PC-3 (cell line): ENCODE data around the gene GNRH2. TPM values are rescaled to one million over a fixed set of nuclear protein-coding genes. Genes with fewer than 3 reads are reported as not detected.

Source experiments
- ATAC-seq: fragments of 200-7000 bp; cut with Tn5 transposase; 2 replicates; pipeline ENCODE4 v1.9.1; 2020; ENCODE audit warnings: mild to moderate bottlenecking, moderate library complexity
- BruUV-seq: library from RNA; stranded (reverse); fragments of 400-500 nt; replicated peaks from 2 replicates; lab custom pipeline; 2021; lab: Mats Ljungman, UMichigan
- CTCF ChIA-PET: fragments of 300-600 bp; sonication (Branson Sonifier 250); formaldehyde crosslinking; loops from one replicate; lab custom pipeline; 2022; ENCODE audit warnings: antibody characterized with exemption; lab: Charles Lee
- POLR2A ChIA-PET: fragments of 300-600 bp; sonication (Branson Sonifier 250); formaldehyde crosslinking; loops from one replicate; lab custom pipeline; 2022; ENCODE audit warnings: antibody characterized with exemption; ENCODE audit not compliant: unreplicated experiment; lab: Charles Lee
- DNase-seq: peaks from one replicate; pipeline ENCODE4 v3.0.0-alpha.2; 2015
- H2AFZ ChIP-seq: fragments of 300-600 bp; sonication (generic); 2 replicates; pipeline ENCODE4 v1.6.0; 2016; ENCODE audit warnings: antibody characterized with exemption, low read length
- H3F3A ChIP-seq: fragments of 300-600 bp; sonication (generic); one replicate; pipeline ENCODE4 v1.6.0; 2017; ENCODE audit warnings: antibody characterized with exemption, low read length, control low read depth, mild to moderate bottlenecking; ENCODE audit not compliant: unreplicated experiment
- H3K27ac ChIP-seq: fragments of 300-600 bp; sonication (generic); 2 replicates; pipeline ENCODE4 v1.5.1; 2016; ENCODE audit warnings: mild to moderate bottlenecking, low read length
- H3K27me3 ChIP-seq: fragments of 300-600 bp; sonication (generic); 2 replicates; pipeline ENCODE4 v1.6.1; 2016; ENCODE audit warnings: low read length, mixed read lengths
- H3K36me3 ChIP-seq: fragments of 300-600 bp; sonication (generic); 2 replicates; pipeline ENCODE4 v1.6.1; 2016; ENCODE audit warnings: low read depth, mixed run types, low read length, mixed read lengths
- H3K4me1 ChIP-seq: fragments of 300-600 bp; sonication (generic); 2 replicates; pipeline ENCODE4 v1.5.1; 2016; ENCODE audit warnings: low read length; ENCODE audit not compliant: insufficient read depth
- H3K4me2 ChIP-seq: fragments of 300-600 bp; sonication (generic); 2 replicates; pipeline ENCODE4 v1.6.0; 2016; ENCODE audit warnings: low read length
- H3K4me3 ChIP-seq: fragments of 300-600 bp; sonication (generic); 2 replicates; pipeline ENCODE4 v1.5.1; 2016; ENCODE audit warnings: mild to moderate bottlenecking, low read length, mixed read lengths
- H3K79me2 ChIP-seq: fragments of 300-600 bp; sonication (generic); 2 replicates; pipeline ENCODE4 v1.6.1; 2017; ENCODE audit warnings: low read length, mixed read lengths
- H3K9ac ChIP-seq: fragments of 300-600 bp; sonication (generic); 2 replicates; pipeline ENCODE4 v1.6.0; 2016; ENCODE audit warnings: mild to moderate bottlenecking, low read length
- H3K9me2 ChIP-seq: fragments of 300-600 bp; sonication (generic); replicated peaks from 2 replicates; pipeline ENCODE4 v1.6.1; 2016; ENCODE audit warnings: mixed run types, low read length, mixed read lengths
- H3K9me3 ChIP-seq: fragments of 300-600 bp; sonication (generic); 2 replicates; pipeline ENCODE4 v1.6.1; 2016; ENCODE audit warnings: low read length, mixed read lengths
- H4K20me1 ChIP-seq: fragments of 300-600 bp; sonication (generic); 2 replicates; pipeline ENCODE4 v1.6.1; 2016; ENCODE audit warnings: low read length, mixed read lengths
- CTCF ChIP-seq: fragments of 300-600 bp; sonication (generic); conservative IDR thresholded peaks from 2 replicates; pipeline ENCODE4 v1.5.1; 2017; ENCODE audit warnings: antibody characterized with exemption, low read depth, mild to moderate bottlenecking, low read length
- EZH2 ChIP-seq: fragments of 300-600 bp; sonication (generic); IDR thresholded peaks from one replicate; pipeline ENCODE4 v1.6.1; 2017; ENCODE audit warnings: antibody characterized with exemption, mild to moderate bottlenecking, low read length; ENCODE audit not compliant: unreplicated experiment
- EZH2phosphoT487 ChIP-seq: fragments of 300-600 bp; sonication (generic); IDR thresholded peaks from 2 replicates; pipeline ENCODE4 v1.6.1; 2018; ENCODE audit warnings: mild to moderate bottlenecking, antibody characterized with exemption, low read length, borderline replicate concordance
- intact Hi-C: fragments of 100-400 bp; cut with micrococcal nuclease; formaldehyde crosslinking; loops from 2 replicates; pipeline ENCODE4 v1.9.0; 2023
- total RNA-seq: library from RNA; depleted of rRNA; stranded (reverse); fragments of >200 nt; gene quantifications from 2 replicates; pipeline ENCODE4 v1.2.3, GENCODE V29; 2014

The GNRH2 gene
- total RNA-seq, 1 experiment from 2014 or later, result not detected

- ATAC-seq, result no peak; the same call in 1 of the 2 replicates
- no peaks in the 10 kb centered on the region for H3F3A ChIP-seq
- no peaks in the 10 kb centered on the region for H3K36me3 ChIP-seq
- ChIA-PET CTCF (no interaction called here), POLR2A (no interaction called here)
- intact Hi-C loops, result no loop called here
- H3K27me3 ChIP-seq, result peaks cover 9% of the 10 kb centered on the region
- no peak overlapping the region for H3K4me2 ChIP-seq
- BruUV-seq, result no TSS peak
- H3K9ac ChIP-seq, result no peak overlapping the region
- H3K9me2 ChIP-seq, result no peaks in the 10 kb centered on the region
- H3K27ac ChIP-seq, result no peak overlapping the region
- DNase-seq, result no peak
- no peak overlapping the region for H3K4me3 ChIP-seq
- no peaks in the 10 kb centered on the region for H3K79me2 ChIP-seq
- TF ChIP-seq CTCF (no peak), EZH2 (no peak), EZH2phosphoT487 (no peak)
- no peaks in the 10 kb centered on the region for H3K9me3 ChIP-seq
- no peaks in the 10 kb centered on the region for H4K20me1 ChIP-seq
- H2AFZ ChIP-seq, result no peak overlapping the region
- no peaks in the 10 kb centered on the region for H3K4me1 ChIP-seq
These were observed 44.6 kb downstream of the GNRH2 start for GRCh38 chr20:3088031-3088430.

GRCh38 chr20:3090565-3090964 is 47.1 kb downstream of the GNRH2 start:
- no peaks in the 10 kb centered on the region for H3K79me2 ChIP-seq
- no peak overlapping the region for H2AFZ ChIP-seq
- no peaks in the 10 kb centered on the region for H4K20me1 ChIP-seq
- no peaks in the 10 kb centered on the region for H3F3A ChIP-seq
- ChIA-PET CTCF (no interaction called here), POLR2A (no interaction called here)
- ATAC-seq (no peak), DNase-seq (no peak)
- no TSS peak for BruUV-seq
- no peak for TF ChIP-seq CTCF
- TF ChIP-seq EZH2, result no peak
- TF ChIP-seq EZH2phosphoT487, result no peak
- no peak overlapping the region for H3K4me2 ChIP-seq
- H3K36me3 ChIP-seq, result no peaks in the 10 kb centered on the region
- no peaks in the 10 kb centered on the region for H3K9me3 ChIP-seq
- no peaks in the 10 kb centered on the region for H3K9me2 ChIP-seq
- no peak overlapping the region for H3K9ac ChIP-seq
- H3K27ac ChIP-seq, result no peak overlapping the region
- no peaks in the 10 kb centered on the region for H3K27me3 ChIP-seq
- H3K4me1 ChIP-seq, result no peaks in the 10 kb centered on the region
- no peak overlapping the region for H3K4me3 ChIP-seq
- intact Hi-C loops, result no loop called here

GRCh38 chr20:3092611-3093379 is 49.4 kb downstream of the GNRH2 start:
- H3K9ac ChIP-seq, result no peak overlapping the region
- H3K4me2 ChIP-seq, result no peak overlapping the region
- no peaks in the 10 kb centered on the region for H3K36me3 ChIP-seq
- ChIA-PET CTCF (interaction anchor here (0.6 kb wide), 1 partner anchor 689 kb away, joined by 3 read pairs; no protein-coding TSS in a partner anchor), POLR2A (no interaction called here)
- no peaks in the 10 kb centered on the region for H3K79me2 ChIP-seq
- intact Hi-C loops, result no loop called here
- no peaks in the 10 kb centered on the region for H3K4me1 ChIP-seq
- no peaks in the 10 kb centered on the region for H4K20me1 ChIP-seq
- H2AFZ ChIP-seq, result no peak overlapping the region
- BruUV-seq, result no TSS peak
- H3K27ac ChIP-seq, result no peak overlapping the region
- no peak for ATAC-seq
- TF ChIP-seq CTCF (no peak), EZH2 (no peak), EZH2phosphoT487 (no peak)
- DNase-seq, result no peak
- H3K27me3 ChIP-seq, result no peaks in the 10 kb centered on the region
- no peak overlapping the region for H3K4me3 ChIP-seq
- H3K9me2 ChIP-seq, result no peaks in the 10 kb centered on the region
- H3F3A ChIP-seq, result no peaks in the 10 kb centered on the region
- no peaks in the 10 kb centered on the region for H3K9me3 ChIP-seq
